Measurements from ENCODE around the gene SLC37A1.

SLC37A1 gene

DNA sequence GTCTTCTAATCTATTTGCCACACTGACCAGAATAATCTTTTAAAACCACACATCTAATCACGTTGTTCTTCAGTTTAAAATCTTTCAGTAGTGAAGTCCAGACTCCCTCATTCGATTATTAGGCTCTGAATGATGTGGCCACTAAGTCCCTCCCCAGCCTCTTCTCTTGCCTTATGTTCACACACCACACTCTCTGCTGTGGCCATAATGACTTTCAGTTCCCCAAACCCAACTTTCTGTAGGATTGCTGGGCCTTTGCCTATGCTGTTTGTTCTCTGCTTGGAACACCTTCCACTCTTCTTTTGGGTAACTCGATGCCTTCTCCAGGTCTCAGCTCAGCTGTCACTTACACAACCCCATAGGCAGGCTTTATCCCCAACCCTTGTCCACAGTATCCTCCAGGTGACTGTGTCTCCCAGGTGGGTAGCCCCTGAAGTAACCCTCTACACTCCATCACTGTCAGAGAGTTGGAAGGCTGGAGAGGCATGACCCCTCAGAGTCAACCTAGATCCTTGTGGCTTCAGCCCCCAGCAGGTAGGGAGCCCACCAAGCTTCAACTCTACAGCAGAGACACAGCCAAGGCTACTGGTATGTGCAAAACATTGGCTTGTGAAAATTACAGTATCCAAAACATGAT, 8.4 kb upstream of the SLC37A1 start:
- H3K27ac ChIP-seq = no peak overlapping the region
- no peak overlapping the region for H3K4me3 ChIP-seq
- TF ChIP-seq, protein P1, sequence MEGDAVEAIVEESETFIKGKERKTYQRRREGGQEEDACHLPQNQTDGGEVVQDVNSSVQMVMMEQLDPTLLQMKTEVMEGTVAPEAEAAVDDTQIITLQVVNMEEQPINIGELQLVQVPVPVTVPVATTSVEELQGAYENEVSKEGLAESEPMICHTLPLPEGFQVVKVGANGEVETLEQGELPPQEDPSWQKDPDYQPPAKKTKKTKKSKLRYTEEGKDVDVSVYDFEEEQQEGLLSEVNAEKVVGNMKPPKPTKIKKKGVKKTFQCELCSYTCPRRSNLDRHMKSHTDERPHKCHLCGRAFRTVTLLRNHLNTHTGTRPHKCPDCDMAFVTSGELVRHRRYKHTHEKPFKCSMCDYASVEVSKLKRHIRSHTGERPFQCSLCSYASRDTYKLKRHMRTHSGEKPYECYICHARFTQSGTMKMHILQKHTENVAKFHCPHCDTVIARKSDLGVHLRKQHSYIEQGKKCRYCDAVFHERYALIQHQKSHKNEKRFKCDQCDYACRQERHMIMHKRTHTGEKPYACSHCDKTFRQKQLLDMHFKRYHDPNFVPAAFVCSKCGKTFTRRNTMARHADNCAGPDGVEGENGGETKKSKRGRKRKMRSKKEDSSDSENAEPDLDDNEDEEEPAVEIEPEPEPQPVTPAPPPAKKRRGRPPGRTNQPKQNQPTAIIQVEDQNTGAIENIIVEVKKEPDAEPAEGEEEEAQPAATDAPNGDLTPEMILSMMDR (IDR thresholded peaks at IDR 0.05) = no peak
- DNase-seq (ENCODE audit: low spot score) = no peak

DNA sequence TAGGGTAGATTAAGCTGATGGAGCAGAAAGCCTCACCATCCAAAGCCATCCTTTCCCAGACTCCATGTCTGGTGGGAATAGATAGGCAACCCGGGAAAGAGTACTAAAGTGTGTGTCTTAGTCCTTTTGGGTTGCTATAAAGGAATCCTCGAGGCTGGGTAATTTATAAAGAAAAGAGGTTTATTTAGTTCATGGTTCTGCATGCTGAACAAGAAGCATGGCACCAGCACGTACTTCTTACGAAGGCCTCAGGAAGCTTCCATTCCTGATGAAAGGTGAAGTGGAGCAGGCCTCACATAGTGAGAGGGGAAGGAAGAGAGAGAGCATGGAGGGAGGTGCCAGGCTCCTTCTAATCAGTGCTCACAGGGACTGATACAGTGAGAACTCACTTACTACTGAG, 6.2 kb upstream of the SLC37A1 start:
- no peak overlapping the region for H3K4me3 ChIP-seq
- H3K27ac ChIP-seq = no peak overlapping the region
- TF ChIP-seq, protein P1 (IDR thresholded peaks at IDR 0.05) = no peak
- DNase-seq (ENCODE audit: low spot score) = no peak

DNA sequence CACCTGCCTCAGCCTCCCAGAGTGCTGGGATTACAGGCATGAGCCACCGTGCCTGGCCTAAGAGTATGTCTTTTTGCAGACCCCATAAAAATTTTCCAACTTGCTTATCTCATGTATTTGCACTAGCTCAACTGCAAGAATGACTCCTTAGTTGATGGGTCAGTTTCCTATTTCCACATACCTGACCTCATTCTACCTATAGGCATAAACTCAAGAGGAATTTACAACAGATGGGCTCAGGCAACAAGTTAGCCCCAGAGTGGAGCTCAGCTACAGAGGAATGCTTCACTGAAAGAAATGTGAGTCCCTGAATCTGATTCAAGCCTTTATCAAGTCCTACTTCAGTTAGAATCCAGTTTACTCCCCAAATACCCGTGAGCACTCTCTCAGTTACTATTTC, 5.3 kb upstream of the SLC37A1 start:
- TF ChIP-seq, protein P1 (IDR thresholded peaks at IDR 0.05) = no peak

DNA sequence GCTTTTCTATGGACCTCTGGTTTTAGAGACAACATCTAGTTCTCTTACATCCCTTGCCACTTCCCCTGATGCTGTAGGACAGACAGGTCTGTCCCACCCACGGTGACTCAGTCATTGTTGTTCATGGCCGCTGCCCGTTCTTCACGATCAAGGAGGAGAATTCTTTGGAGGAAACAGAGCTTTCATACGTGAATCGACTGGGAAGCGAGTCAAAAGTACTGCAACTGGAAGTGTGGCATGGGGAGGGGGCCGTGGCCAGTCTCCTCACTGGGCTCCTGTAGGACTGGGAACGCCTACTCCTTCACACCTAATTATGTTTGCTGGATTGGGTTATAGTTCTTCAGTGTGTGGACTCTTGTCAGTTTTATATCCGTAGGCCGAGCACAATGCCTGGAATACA, 4.4 kb upstream of the SLC37A1 start:
- Histone ChIP-seq H3K4me3 (no peak overlapping the region), H3K27ac (no peak overlapping the region)
- no peak for DNase-seq (ENCODE audit: low spot score)
- TF ChIP-seq, protein P1 (IDR thresholded peaks at IDR 0.05) = no peak

More for the DNA sequence above, 5.3 kb upstream of the SLC37A1 start:
- no peak overlapping the region for H3K27ac ChIP-seq
- H3K4me3 ChIP-seq = no peak overlapping the region
- DNase-seq (ENCODE audit: low spot score) = no peak

DNA sequence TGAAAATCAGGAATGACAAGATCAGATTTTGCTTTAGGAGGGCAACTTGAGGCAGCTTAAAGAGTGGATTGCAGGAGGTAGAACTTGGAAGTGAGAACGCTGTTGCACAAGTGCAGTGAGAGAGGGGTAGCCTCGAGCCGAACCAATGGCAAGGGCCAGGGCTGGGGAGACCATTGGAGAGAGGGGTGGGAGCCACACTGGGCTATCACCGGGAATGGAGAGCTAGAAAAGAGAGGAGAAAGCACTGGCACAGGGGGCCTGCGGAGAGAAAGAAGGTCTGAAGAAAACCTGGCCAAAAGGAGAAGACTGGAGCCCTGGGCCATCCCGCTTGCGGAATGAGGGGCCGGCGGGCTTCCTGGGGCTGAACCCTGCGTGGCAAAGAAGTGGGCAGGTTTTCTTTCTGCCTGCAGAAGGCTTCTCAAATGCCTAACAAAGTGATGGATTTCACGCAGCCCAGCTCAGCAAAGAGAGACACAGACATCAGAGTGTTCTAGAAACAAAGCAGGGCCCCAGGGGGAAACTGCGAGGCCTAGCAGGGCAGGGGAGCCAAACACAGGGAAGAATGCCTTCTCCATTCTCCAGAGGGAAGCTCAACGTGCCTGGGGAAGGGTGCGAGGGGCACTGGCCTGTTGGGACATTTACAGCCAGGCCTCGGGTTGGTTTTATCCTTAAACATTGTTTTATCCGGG, 1.2 kb upstream of the SLC37A1 start:
- Histone ChIP-seq H3K27ac (no peak overlapping the region), H3K4me3 (no peak overlapping the region)
- TF ChIP-seq, protein P1 (IDR thresholded peaks at IDR 0.05) = no peak
- peak; percentile 53 for DNase-seq (ENCODE audit: low spot score)

DNA sequence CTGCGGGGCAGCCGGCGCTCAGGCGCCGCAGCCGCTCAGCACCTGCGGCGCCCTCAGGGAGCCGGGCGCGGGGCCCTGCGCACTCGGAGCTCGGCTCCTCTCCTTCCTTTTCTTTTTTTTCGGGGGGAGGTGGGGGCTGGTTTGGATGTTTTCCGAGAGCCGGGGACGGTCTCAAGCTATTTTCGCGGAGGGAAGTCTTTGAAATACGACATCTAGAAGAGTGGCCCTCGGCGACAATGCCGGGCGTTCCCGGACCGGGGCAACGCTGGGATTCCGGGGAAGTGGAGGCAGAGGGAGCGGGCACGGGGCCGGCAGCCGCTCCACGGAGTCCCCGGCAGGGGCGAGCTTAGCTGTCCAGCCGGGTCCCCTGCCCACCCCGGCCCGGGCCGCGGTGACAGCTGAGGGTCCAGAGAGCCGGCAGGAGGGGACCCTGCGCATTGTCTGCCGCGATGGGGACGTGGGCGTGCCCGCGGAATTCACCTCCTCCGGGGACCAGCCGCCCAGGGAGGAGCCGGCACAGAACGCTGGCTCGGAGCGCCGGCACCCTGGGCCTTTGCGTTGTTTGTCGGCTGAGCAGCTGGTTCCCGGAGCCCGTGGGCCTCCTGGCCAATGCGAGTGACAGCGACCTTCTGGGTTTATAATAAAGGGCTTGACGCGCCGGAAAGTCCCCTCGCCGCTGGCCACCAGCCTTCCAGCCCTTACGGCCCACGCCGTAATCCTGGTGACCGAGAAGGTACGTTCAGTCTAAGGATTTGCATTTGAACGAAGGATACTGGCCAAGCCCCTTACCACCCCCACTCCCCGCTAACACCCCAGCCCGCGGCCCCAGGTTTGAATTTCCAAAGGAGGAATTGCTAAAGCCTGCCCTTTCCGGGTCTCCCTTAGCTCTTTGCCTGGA, 582 bp downstream of the SLC37A1 start:
- Histone ChIP-seq H3K4me3 (peak overlapping the region; percentile 88), H3K27ac (peak overlapping the region; percentile 77 to 80)
- TF ChIP-seq, protein P1 (IDR thresholded peaks at IDR 0.05) = no peak
- peak; percentile 77 for DNase-seq (ENCODE audit: low spot score)

Data from coronary artery (tissue), 2 donors.